GM19043 (cell line): ENCODE results near the gene VAMP3.

Experiments used
- ATAC-seq: cut with Tn5 transposase; IDR thresholded peaks from one replicate; pipeline ENCODE4 v1.9.1; 2021; ENCODE audit warnings: low read depth; ENCODE audit not compliant: unreplicated experiment

The VAMP3 gene

GRCh38 chr1:7770997-7771822 is at the start of gene VAMP3:
Gene VAMP3 (plus strand): TSS chr1:7771296. CDS start chr1:7771384, 88 bp downstream.
- ATAC-seq: peak; percentile 56

GRCh38 chr1:7721940-7722669 is 49.0 kb upstream of the VAMP3 start:
- no peak for ATAC-seq

GRCh38 chr1:7722670-7723012 is 48.5 kb upstream of the VAMP3 start:
- no peak for ATAC-seq

- ATAC-seq: no peak
These were observed 44.5 kb upstream of the VAMP3 start for GRCh38 chr1:7726623-7727022.

- ATAC-seq: no peak
These were observed 43.2 kb upstream of the VAMP3 start for GRCh38 chr1:7727809-7728471.

GRCh38 chr1:7729761-7730160 is 41.3 kb upstream of the VAMP3 start:
- ATAC-seq: no peak

GRCh38 chr1:7732331-7732730 is 38.8 kb upstream of the VAMP3 start:
- no peak for ATAC-seq

GRCh38 chr1:7733276-7733675 is 37.8 kb upstream of the VAMP3 start:
- ATAC-seq: no peak

GRCh38 chr1:7738044-7738443 is 33.1 kb upstream of the VAMP3 start:
- no peak for ATAC-seq

GRCh38 chr1:7743346-7743745 is 27.8 kb upstream of the VAMP3 start:
- no peak for ATAC-seq

- no peak for ATAC-seq
These were observed 26.2 kb upstream of the VAMP3 start for GRCh38 chr1:7744882-7745281.

- ATAC-seq: no peak
These were observed 25.3 kb upstream of the VAMP3 start for GRCh38 chr1:7745783-7746182.

- ATAC-seq: no peak
These were observed 23.5 kb upstream of the VAMP3 start for GRCh38 chr1:7747605-7748004.

- ATAC-seq: no peak
These were observed 22.0 kb upstream of the VAMP3 start for GRCh38 chr1:7749126-7749525.

GRCh38 chr1:7751174-7751573 is 19.9 kb upstream of the VAMP3 start:
- no peak for ATAC-seq

- ATAC-seq: no peak
These were observed 18.3 kb upstream of the VAMP3 start for GRCh38 chr1:7752512-7753417.

GRCh38 chr1:7753641-7754040 is 17.5 kb upstream of the VAMP3 start:
- ATAC-seq: no peak

GRCh38 chr1:7754234-7754633 is 16.9 kb upstream of the VAMP3 start:
- no peak for ATAC-seq

GRCh38 chr1:7755448-7755847 is 15.6 kb upstream of the VAMP3 start:
- ATAC-seq: no peak

- ATAC-seq: no peak
These were observed 10.9 kb upstream of the VAMP3 start for GRCh38 chr1:7760245-7760644.

- no peak for ATAC-seq
These were observed 10.0 kb upstream of the VAMP3 start for GRCh38 chr1:7761103-7761502.
